Stimulated activated CD4-positive, alpha-beta T cell treated with anti-CD3 and anti-CD28 coated beads, TNF-alpha, amount 100 ng/mL, for 4 hours (primary cell): ENCODE measurements around the gene CCDC97.

Experiments
- DNase-seq, 3 experiments: peaks; one replicate each; pipeline ENCODE4 v3.0.0-alpha.2; 2020; ENCODE audit warnings: low read depth in 3 of 3

CCDC97 gene

DNA sequence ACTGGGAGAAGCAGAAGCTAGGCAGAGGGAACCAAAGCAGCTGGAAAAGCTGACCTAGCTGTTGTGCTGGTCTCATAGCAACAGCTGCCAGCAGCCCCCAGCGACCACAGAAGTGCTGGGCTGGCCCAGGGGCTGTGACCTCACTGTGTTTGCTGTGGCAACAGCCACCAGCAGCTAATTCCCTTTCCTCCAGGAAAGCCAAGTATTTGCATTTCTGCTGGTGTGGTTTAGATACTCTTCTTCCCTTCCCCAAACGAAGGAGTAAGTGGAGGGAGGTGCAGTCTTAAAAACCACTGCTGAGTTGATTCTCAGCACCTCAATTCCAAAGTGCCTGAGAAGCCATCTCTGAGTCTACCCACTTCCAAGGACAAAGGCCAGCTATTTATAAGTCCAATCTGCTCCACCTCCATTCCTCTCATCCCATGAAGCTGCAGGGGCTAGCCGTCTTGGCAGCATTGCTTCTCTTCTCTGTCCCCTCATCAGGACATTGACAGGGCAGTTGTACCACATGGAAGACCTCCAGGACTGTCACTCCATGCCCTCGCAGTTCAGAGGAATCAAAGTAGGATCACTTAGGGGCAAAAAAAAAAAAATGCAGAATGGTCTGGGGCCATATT, 11.5 kb upstream of the CCDC97 start:
- no peak for DNase-seq

DNA sequence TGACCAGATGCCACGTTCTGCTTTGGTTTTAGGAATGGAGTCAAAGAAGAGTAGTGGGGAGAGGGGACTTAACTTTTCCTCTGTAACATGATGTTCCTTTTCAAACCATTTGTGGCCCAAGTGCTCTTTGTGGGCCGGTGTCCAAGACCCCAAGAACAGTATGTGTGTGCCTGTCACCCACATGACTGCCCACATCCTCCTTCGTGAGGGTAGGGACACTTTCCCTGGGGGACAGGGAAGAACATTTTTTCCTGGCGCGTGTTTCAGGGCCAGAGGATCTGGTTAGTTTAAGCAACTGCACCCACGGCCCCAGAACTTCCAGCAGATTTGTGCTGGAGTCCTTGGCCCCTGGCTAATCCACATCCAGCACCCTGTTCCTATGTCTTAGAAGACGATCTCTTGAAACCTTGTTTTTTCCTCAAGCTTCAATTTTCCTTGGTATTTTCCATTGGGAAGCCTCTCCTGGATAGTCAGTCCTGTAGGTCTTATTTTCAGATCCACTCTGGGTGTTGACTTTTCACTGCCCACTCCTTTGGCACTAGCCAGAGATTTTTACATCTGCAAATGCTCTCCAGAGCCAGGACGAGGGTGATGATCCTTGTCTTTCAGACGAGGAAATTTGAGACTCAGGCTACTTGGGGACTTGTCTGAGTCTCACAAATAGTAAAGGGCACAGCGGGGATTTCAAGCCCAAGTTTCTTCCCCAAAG, 10.8 kb upstream of the CCDC97 start:
- no peak for DNase-seq

DNA sequence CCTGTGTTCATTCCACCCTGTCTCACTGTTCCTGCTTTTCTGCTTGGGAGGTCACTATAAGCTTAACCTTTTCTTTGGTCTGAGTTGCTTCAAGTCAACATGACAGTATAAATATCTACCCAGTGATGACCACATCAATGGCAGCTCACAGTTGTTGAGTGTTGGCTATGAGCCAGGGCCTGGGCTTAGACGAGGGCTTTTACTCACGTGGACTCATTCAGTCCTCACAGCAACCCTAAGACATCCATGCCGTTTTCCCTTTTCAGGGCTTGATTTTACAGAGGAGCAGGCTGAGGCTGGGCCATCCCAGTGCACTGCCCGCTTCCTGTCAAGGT, 10.2 kb upstream of the CCDC97 start:
- no peak for DNase-seq

DNA sequence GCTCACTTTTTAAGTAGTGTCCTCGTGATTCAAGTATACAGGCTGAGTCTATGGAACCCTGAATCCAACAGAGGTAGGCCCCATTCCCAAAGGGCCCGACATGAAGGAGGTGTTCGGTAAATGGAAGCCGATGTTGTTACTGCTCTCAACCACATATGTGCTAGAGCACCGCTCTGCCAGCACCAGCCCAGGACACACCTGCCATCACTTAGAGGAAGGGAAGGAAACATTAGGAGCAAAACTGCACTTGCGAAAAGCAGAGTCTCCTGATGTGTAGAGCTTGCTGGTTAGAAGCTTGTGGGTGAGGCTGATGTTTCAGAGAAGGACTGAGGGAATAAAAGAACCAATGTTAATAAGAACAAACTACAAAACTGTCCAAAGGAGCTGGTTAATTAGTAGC, 9.4 kb upstream of the CCDC97 start:
- DNase-seq: no peak

DNA sequence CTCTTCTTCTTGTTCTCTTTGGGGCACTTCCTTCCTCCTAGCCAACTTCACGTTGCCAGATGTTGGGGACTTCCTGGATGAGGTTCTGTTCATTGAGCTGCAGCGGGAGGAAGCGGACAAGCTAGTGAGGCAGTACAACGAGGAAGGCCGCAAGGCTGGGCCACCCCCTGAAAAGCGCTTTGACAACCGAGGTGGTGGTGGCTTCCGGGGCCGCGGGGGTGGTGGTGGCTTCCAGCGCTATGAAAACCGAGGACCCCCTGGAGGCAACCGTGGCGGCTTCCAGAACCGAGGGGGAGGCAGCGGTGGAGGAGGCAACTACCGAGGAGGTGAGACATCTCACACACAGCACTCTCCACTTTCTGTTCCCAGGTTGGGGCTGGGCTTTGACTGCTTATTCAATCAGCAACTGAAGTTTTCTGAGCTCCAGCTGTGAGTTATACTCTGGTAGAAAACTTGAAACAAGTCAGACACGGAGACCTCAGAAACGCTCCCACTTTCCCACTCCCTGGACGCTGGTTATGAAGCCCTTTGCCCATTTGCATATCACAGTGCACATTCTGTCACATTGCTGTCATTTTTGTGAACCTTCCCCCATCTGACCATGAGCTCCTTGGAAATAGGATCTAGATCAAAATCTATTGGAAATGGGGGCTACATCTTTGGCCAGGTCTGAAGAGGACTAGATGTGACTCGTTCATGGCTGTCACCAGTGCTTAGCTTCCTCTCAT, 7.2 kb upstream of the CCDC97 start:
- no peak for DNase-seq

DNA sequence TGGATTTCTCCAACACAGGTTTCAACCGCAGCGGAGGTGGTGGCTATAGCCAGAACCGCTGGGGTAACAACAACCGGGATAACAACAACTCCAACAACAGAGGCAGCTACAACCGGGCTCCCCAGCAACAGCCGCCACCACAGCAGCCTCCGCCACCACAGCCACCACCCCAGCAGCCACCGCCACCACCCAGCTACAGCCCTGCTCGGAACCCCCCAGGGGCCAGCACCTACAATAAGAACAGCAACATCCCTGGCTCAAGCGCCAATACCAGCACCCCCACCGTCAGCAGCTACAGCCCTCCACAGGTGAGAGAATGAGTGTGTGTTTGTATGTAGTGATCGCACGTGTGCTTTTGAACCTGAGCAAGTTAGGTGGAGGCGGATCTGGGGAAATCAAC, 6.0 kb upstream of the CCDC97 start:
- no peak for DNase-seq

DNA sequence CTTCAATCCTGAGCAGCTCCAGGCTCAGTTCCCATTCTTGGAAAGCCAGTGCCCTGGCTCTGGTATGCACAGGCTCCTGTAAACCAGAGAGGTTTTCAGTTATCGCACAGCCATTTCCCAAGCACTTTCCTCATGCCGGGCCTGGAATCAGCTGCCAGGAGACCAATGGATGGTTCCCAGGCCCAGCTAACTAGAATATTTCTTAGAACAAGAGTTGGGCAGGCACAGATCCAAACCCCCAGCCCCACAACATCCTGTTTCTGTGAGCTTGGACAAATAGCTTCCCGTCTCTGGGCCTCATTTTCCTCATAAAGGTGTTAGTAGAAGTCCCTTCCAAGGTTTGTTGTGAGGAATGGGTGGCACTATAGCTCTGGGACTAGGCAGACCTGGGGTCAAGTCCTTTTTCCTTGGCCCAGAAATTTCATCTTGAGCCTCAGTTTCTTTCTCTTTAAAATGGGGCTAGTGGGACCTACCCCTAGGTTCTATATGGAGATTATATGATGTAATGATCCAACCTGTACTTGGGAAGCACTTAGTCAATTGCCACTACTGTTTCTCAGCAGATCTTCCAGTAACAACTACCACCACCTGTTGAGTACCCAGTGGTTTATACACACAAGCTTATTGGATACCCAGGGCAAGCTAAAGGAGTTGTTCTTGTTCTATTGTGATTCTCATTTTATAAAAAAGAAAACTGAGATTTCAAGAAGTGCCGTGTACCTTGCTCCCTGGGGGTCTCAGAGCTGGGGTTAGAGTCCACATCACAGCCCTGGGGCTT, 5.1 kb upstream of the CCDC97 start:
- DNase-seq: no peak

DNA sequence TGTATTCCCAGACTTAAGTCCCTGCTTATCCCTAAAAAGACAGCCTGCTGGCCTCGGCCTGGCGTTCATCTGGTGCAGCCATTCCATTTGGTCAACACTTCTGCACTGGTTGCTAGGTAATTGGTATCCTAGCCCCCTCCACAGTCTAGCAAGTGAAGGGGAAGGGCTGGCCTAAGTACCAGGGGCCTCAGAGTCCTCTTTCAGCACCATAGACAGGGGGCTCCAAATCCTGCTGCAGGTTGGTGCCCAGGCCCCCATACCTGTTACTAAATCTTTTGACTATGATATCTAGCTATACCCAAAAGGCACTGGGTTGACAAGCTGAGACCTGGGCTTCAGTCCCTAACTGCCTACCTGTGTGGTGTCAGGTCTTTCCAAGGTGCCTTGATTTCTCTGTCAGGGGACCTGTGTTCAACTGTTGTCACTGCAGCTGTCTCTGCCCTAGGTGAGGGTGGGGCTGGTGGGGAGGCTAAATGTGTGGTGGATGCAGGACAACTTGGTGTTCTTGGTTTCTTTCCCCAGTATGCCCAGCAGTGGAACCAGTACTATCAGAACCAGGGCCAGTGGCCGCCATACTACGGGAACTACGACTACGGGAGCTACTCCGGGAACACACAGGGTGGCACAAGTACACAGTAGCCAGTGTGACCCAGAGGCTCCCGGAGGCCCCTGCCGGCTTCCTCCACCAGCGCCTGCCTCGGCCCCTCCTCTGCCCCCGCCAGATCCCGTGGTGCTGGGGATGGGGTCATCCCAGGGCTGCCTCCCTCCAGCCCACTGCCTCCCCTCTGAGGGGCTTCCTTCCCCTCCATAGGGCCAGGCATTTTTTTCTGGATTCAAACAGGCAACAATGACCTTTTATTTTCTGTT, 3.8 kb upstream of the CCDC97 start:
- DNase-seq: no peak

DNA sequence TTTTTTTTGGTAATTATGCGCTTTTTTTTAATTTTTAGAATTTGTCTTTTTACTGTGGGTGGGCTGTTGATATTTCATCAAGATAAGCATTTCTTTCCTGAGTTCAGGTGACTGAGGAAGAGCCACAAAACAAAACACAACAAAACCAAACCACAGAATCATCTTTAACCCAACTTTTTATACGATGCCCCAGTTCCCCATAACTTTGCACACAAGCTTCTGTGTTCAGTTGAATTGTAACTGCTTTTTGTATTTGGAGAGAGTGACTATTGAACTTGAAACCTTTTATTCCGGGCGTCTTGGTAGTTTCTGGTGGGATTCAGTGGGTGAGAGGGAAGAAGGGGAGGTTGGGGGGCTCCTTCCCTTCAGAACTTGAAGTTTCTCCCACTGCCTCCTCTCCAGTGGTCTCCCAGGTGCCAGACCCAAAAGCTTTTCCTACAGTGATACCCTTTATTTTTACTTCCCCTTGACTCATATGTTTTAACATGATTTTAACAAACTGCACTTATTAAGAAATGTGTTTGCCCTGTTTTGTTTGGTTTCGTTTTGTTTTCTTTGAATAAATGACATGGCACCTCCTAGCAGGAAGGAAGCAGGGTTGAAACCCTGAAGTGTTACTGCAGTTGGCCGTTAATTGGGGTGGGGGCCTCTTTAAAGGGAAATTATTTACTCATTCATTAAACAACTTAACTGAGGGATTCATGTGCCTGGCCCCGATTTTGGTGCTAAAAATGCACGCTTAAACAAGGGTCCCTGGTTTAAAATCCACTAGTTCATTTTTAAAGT, 2.7 kb upstream of the CCDC97 start:
- no peak for DNase-seq

DNA sequence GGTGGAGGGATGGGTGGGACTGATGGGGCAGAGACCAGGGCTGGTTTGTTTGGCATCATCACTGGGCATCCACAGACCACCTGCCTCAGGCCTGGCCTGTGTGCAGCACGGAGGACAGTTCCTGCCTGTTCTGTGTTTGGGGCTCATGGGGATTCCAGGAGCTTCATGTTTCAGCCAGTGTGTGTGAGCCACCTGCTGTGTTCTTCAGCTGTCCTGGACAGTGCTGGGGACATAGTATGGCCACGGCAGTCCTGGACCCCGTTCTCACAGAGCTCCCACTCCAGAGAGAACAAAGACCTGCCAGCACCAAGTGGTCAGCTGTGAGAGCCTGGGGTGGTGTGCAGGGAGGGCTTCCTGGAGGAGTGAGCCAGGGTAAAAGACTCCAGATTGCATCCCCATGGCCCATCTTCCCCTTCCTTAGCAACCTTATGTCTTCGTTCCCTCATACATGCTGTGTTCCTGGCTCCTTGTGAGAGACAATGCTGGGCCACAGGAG, 2.0 kb upstream of the CCDC97 start:
- DNase-seq: no peak

DNA sequence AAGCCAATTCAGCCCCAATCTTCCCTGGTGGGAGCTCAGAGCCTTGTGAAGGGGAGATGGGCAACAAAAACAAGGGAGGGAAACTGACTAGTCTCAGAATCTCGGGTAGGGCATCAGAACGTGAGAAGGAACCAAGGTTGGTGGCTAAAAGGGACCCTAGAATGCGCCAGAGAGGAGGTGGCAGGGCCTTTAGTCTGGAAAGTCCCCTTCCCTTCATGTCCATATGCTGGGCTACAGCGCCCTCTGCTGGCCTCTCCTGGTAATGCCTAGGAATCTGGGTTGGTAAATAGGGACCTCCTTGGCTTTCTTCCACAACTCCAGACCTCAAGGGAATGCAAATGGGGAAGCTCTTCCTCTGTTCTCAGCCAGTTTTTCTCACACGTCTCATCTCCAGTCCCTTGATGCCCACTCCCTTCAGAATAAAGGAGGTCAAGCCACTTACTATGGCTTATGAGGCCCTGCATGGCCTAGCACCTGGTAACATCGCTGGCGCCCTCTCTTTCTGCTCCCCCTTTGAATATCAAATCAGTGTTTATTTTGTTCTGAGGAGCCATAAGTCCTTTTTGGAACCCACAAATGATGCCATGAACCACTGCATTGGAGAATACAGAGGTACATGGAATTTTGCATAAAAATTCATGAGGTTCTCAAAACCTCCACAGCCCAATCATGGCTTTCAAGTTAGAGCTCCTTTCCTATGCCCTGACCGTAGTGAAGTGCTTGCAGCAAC, 1.4 kb upstream of the CCDC97 start:
- peak; percentile 84 to 94 (median 91) for DNase-seq

DNA sequence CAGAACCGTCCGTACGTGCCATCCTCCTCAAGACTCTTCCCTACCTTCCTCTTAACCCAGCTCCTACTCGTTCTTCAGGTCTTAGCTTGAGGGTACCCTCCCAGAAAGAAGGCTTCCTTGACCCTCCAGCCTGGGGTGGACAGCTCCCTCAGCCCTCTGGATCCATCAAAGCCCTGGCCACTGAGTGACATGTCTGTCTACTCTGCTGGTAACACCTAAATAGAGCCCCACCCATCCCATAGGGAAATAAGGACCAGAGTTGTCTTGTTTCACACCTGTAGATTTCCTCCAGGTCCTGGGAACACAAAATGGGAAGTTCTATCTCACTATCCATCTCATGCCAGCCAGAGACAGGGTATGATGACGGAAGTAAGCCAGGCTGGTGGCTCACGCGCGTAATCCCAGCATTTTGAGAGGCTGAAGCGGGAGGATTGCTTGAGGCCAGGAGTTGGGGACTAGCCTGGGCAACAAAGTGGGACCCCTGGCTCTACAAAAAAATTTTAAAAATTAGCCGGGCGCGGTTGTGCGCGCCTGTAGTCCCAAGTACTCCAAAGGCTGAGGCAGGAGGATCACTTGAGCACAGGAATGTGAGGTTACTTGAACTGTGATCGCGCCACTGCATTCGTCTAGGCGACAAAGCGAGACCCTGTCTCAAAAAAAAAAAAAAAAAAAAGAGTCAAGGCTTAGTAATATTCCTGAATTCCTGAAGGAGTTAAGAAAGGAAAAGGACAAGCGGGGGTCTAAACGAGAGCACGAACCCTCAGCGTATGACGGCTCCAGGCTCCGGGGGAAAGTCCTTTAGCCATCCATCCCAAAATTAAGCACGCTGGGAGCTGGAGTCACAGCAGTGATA, 566 bp upstream of the CCDC97 start:
- DNase-seq: no peak

DNA sequence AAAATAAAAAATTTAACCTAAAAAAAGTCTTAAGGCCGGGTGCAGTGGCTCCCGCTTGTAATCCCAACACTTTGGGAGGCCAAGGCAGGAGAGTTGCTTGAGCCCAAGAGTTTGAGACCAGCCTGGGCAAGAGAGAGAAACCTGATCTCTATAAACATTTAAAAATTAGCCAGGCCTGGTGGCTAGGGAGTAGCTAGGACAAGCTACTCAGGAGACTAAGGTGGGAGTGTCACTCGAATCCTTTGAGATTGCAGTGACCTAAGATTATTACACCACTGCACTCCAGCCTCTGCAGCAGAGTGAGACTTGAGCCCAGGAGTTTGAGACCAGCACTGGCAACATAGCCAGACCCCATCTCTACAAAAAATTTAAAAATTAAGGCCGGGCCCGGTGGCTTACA, 1.1 kb downstream of the CCDC97 start:
- DNase-seq: no peak

DNA sequence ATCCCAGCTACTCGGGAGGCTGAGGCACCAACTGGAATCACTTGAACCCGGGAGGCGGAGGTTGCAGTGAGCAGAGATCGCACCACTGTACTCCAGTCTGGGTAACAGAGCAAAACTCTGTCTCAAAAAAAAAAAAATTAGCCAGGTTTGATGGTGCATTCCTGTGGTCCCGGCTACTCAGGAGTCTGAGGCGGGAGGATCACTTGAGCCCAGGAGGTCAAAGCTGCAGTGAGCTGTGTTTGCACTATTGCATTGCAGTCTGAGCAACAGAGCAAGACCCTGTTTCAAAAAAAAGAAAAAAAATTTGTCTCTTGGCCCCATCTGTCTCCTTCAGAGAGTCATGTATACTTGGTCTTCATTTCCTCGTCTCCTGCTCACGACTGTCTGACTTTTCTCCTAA, 1.6 kb downstream of the CCDC97 start:
- DNase-seq: no peak

DNA sequence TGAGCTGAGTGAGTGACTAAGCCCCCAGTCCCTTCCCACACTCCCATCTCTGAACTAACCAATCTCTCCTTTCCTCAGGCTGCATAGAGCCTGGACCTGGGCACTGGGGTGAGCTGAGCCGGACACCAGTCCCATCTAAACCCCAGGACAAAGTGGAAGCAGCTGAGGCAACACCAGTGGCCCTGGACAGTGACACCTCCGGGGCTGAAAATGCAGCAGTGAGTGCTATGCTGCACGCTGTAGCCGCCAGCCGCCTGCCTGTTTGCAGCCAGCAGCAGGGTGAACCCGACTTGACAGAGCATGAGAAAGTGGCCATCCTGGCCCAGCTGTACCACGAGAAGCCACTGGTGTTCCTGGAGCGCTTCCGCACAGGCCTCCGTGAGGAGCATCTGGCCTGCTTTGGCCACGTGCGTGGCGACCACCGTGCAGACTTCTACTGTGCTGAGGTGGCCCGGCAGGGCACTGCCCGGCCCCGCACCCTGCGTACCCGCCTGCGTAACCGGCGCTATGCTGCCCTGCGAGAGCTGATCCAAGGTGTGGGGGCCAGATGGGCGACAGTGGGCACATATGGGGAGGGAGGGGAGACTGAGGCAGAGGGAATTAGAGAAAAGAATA, 6.4 kb downstream of the CCDC97 start:
- DNase-seq: no peak

DNA sequence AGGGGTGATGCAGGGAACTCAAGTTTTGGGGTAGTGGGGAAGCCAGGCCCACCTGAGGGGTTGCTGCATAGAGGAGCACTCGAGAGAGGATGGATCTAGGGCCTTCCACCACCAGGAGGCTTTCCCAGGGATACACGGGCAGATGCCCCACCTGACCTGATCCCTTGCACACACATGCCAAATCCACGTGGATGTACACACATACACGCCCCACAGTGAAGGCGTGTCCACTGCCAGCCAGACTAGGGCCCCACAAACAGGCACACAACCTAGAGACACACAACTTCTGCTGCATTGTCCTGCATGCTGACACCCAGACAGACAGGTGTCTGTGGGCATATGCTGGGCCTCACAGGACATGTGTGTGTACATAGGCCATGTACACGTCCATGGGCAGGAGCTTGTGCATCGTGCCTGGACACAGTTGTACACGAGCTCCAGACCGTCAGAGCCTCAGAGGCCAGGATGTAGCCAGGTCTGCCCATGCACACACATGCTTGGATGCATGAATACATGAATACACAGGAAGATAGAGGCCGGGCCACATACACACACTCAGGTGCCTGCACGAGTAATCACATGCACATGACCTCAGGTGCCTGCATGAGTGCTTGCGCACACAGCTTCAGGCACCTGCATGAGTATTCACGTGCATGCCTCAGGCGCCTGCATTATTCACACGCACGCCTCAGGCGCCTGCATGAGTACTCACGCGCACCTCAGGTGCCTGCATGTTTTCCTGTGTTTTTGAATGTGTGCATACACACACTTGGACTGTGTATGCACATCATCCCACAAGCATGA, 8.9 kb downstream of the CCDC97 start:
- no peak for DNase-seq

DNA sequence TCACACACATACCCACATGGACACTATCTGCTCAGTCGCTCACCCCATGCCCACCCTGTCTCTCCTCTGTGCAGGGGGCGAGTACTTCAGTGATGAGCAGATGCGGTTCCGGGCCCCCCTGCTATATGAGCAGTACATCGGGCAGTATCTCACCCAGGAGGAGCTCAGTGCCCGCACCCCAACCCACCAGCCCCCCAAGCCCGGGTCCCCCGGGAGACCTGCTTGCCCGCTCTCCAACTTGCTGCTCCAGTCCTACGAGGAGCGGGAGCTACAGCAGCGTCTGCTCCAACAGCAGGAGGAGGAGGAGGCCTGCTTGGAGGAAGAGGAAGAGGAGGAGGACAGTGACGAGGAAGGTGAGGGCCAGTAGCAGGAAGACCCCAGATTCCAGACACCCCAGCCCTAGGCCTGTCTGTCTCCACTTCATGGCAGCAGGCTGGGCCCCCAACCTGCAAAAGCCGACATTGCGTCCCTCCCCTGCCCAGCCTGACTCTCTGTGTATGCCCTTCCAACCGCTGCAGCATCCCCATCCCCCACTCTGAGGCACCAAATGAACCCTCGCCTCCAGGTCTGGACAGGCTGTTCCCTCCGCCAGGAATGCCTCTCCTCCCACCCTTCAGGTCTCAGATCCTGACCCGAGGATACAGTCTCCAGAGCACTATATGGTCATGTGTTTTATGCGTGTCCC, 9.7 kb downstream of the CCDC97 start:
- DNase-seq: no peak
